H4 (cell line): ENCODE data around the gene PRRG1. TPM values are rescaled to one million over a fixed set of nuclear protein-coding genes. Genes with fewer than 3 reads are reported as not detected.
A peak's percentile ranks its signal among the peaks of the same experiment; 100 is the strongest.
"Not testable (repeated sequence)": the region's sequence is repeated elsewhere in the genome, so short reads cannot be mapped to it uniquely, and the experiment has no call there.

Experiments
- DNase-seq: peaks from one replicate; pipeline ENCODE4 v3.0.0-alpha.2; 2015; ENCODE audit warnings: low spot score
- total RNA-seq: library from RNA; depleted of rRNA; stranded (reverse); fragments of >200 nt; shearing (Covaris generic); gene quantifications from 2 replicates; pipeline ENCODE4 v1.2.3, GENCODE V29; 2014

Gene PRRG1
- total RNA-seq, 1 experiment from 2014 or later, result 24.0 TPM

DNA sequence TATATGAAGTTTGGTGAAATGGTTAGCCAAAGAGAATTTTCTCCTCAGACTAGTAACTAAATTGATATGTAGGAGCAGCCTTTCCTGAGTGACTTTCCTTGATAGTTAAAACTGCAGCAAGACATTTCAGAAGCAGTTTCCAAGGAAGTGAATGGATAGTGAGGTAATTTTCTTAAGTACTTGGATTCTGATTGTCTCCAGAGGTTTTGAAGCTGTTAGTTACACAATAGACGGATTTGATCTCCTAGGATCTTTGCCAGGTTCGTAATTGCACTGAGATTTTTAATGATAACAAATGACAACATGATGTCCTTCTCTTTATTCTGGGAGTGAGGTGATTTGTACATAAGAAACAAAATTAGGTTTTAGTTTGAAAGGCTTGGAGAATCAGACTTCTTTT lies 29.2 kb downstream of the PRRG1 start:
- no peak for DNase-seq

DNA sequence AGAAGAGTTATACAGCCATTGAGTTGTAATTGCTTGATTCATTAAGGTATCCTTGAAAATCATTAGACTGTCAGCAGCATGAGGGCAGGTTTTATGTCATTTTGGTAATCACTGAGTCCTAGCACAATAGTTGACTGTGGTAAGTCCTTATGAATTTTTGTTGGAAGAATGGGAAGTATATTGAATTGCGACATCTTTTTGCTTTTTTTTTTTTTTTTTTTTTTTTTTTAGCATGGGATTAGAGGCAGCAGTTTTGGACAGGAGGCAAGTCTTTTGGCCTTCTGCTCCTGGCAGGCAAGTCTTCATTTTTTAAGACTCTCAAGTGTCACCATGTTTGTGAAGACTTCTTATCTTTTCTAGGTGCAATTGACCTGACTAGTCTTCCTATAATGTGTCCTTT lies 29.7 kb downstream of the PRRG1 start:
- no peak for DNase-seq

DNA sequence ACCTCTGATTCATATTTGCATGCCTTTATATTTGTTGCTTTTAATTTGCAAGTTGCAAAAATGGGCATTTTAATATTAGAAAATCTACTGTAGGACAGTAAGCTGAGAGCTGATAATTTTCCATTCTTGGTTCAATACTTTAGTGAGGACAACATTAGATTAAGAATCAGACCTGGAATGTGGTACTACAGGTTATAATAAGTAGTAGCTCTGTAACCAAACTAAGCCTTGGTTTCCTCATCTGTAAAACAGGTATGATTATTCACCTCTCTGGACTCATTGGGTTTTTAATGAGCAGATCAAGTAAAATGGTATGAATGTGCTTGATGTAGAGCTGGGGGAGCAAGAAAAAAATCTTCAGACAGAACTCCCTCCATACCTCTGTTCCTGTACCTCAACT lies 31.1 kb downstream of the PRRG1 start:
- no peak for DNase-seq

DNA sequence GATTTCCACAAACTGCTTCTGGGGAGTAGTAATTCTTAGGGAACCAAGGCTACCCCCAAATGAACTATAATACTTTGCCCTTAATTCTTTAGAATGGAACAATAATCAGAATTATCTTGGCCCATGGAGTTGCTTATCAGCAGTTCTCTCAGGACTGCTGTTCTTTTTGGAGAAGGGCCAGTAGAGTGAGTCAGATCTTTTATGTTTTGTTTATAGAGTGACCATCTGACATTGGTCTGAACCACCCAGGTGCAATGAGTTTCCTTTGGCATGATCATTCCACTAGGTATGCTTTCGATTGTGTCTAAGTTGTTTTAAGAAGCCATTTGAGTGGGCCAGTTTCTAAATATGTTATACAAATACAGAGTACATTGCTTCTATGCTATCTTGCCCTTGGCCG lies 31.8 kb downstream of the PRRG1 start:
- DNase-seq, result peak; percentile 66

DNA sequence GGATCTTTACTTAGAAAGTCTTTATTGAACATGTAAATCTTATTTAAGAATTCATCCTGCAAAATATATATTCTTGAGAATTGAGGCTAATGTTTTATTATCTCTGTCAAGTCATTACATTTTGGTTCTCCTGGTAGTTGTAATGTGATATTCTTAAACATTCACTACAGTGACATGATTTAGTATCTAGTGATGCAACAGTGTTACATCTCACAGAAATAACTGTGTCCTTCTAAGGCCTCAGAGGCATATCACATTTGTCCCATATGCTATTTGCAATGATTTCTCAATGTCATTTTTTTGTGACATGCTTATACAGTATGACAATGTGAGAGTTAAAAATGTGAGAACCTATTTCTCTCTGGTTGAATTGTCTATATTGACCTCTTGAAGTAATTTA lies 34.1 kb downstream of the PRRG1 start:
- DNase-seq, result no peak

DNA sequence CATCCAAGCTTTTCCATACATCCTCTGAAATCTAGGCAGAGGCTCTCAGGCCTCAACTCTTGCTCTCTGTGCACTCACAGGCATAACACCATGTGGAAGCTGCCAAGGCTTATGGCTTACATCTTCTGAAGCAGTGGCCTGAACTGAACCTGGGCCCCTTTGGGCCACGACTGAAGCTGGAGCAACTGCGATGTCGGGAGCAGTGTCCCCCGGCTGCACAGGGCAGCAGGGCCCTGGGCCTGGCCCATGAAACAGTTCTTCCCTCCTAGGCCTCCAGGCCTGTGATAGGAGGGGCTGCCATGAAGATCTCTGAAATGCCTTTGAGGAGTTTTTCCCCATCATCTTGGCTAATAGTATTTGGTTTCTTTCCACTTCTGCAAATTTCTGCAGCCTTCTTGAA lies 39.2 kb downstream of the PRRG1 start:
- no peak for DNase-seq

DNA sequence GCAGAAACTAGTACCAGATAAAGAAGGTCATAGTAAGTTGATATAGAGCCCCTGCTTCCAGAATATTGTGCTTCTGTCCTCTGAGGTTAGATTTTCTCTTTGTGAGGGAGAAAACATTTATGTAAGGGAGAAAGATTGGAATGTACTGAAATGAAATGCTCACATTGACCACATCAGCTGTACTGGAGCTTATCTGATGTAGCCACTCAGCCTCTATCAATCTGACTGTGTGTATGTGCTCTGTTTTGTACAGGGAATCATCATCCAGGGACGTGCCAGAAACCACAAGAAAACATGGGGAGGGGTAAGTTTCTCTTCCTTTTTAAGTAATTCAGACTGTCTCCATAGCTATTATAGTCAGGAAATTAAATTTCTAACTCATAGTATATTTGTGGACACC lies 56.8 kb downstream of the PRRG1 start:
- DNase-seq, result peak; percentile 11

DNA sequence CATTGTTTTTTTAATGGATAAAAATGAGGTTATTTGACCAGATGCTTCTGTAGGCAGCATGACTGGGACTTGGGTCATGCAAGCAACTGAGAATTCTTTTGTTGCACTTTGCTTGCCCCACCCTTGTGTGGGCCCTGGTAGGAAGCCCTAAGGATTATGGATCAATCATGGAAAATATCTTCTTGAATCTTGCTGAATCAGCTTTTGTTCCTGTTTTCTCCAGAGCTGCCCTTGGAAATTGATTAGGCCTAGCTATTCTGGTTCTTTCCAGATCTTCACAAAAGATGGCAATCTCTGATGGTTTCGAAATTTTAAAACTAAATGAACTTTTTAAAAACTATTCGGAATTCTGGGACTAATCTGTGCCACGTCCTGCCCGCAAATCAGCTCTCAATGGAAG lies 58.6 kb downstream of the PRRG1 start:
- no peak for DNase-seq

DNA sequence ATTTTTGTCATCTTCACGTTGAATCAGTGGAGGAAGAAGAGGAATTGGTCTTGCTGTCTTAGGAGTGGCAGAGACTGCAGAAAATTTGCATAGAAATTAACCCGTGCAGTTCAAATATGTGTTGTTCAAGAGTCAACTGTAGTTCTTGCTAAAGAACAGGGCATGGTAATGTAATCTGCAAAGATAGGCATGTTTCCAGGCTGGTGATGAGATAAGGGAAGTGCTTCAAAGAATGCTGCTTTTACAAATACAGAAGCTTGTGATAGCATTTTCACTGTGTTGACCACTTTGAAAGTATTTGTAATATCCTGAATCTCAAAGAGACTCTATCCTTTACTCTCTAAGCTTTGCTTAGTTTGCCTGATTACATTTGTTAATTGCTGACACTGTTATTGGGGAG lies 60.1 kb downstream of the PRRG1 start:
- no peak for DNase-seq

DNA sequence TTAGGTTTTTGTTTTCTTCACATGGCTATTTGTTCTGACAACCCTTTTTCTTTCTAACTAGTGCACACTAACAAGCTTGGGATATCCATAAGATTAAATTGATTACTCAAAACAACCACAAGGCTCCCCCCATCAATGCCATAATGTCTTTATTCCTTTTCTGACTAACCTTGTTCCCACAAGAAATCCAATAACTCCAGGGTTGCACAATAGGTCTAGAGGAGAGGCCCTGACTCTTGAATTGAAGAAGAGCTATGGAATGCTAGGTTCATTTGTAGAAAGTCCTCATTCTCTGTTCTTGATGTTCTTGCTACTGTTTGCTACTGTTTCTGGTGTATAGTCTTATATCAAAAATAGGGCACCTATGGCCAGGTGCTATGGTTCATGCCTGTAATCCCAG lies 71.0 kb downstream of the PRRG1 start:
- no peak for DNase-seq

DNA sequence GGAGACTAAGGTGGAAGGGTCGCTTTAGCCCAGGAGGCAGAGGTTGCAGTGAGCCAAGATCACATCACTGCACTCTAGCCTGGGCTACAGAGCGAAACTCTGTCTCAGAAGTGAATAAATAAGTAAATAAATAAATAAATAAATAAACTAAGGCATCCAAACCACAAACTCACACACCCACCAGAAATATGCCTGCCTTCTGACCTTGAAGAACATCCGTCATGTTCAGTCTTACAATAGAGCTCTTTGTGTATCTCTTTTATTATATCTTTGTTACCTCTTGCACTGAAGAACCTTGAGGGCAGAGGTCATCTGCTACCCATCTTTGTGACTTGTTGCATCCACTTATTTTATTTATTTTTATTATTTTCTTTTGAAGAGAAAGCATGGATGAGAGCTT lies 71.6 kb downstream of the PRRG1 start:
- DNase-seq, result no peak

DNA sequence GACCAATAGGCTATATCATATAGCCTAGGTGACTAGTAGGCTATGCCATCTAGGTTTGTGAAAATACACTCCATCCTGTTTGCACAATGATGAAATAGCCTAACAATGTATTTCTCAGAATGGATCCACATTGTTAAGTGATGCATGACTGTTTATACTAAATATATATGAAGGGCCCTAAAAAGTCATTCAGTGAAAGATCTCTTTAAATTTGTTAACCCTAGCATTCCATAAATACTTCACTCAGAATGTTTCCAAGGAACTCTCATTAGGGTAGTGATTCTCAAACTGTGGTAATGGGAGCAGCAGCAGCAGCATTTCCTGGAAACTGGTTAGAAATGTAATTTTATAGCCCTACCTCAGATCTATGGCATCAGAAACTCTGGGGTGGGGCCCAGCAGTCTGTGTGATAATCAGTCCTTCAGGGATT lies 74.9 kb downstream of the PRRG1 start:
- peak; percentile 13 for DNase-seq

DNA sequence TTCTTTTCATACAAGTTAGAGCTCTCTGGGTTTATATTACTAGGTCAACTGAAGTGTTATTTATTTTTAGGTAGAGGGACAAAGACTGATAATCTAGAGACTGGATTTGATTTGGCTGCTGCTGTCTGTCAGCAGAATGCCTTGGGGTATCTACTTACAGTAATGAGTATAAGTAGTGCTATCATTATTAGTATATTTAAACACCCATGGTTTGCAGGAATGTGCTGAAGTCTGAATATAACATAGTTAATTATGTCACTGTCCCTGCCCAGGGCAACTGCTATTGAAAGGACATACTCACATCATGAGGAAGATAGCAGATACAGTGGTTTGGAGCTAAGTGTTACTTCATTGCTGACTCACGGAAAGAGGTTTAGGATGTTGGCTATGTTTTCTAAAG lies 76.2 kb downstream of the PRRG1 start:
- DNase-seq, result peak; percentile 3

DNA sequence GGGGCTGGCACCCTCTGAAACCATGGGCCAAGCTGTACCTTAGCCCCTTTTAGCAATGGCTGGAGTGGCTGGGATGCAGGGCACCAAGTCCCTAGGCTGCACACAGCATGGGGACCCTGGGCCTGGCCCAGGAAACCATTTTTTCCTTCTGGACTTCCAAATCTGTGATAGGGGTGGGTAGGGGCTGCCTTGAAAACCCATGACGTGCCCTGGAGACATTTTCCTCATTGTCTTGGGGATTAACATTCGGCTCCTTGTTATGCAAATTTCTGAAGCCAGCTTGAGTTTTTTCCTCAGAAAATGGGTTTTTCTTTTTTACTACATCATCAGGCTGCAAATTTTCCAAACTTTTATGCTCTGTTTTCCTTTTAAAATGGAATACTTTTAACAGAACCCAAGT lies 79.8 kb downstream of the PRRG1 start:
- DNase-seq, result not testable (repeated sequence)

DNA sequence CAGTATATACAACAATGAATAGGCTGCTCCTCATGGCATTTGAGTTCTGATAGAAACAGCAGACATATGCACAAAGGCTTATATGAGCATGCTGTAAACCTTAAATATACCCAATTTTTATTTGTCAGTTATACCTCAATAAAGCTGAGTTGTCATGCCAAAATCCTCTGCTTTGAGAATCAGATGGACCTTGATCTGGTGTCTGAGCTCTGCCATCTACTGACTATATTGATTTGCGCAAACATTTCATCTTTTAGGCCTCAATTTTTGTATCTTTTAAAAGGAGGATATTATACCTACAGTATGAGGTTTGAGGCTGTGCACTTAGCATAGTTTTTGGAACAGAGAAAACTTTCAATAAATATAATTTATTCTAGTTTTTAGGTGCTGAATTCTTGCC lies 85.2 kb downstream of the PRRG1 start:
- no peak for DNase-seq

DNA sequence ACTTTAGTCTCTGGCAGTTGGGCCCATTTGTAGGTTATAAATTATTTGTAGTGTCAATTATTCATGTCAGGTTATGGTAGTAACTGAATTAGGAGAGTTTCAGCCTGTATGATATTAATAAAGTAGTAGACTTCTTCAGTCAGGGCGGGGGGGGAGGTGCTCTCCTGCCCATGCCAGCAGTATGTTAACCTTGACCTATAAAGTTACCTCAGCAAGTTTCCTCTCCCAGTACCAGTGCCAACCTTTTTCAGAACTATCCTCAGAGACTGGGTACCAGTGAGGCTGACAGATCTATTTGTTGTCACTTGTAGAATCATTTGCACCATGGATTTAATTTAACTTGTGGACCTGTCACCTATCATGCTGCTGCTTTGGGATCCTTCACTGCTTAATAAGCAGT lies 88.0 kb downstream of the PRRG1 start:
- no peak for DNase-seq

DNA sequence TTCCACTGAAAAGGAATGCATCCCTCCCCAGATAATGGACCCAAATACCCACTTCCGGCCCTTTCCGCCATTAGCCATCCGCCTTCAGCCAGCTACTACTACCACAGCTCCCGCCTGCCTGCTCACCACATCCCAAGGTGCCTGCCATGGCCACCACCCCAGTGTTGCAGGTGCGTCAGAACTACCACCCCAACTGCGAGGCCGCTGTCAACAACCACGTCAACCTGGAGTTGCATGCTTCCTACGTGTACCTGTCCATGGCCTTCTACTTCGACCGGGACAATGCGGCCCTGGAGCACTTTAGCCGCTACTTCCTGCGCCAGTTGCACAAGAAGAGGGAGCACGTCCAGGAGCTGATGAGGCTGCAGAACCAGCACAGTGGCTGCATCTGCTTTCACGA lies 92.2 kb downstream of the PRRG1 start:
- no peak for DNase-seq

DNA sequence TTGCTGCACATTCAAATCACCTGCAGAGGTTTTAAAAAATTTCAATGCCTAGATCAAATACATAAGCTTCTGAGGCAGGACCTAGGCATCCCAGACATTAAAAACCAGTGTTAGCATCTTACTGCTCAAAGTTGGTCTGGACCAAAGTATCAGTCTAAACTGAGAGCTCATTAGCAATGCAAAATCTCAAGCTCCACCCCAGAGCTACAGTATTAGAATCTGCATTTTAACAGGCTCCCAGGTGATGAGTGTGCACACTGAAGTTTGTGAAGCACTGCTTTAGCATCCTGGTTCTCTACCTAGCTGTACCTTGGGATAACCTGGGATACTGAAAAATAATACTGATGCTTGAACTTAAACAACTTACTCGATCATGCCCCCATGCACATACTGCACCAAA lies 96.0 kb downstream of the PRRG1 start:
- DNase-seq, result no peak

DNA sequence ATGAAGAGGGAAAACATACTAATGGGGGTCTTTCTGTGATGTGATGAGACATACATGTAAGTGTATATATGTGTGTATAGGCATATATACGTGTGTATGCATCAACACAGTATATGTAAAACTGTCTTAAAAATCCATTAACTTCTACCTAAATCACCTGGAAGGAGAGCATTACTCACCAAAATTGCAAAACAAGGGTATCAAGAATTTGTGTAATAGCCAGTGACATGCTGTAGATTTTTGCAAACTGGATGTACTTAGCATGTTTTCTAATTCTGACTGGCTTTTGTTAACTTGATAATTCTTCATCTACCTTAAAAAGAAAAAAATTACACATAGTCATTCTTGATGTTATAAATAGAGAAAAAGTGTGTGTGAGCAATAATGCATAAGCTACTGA lies 104.7 kb downstream of the PRRG1 start:
- no peak for DNase-seq

DNA sequence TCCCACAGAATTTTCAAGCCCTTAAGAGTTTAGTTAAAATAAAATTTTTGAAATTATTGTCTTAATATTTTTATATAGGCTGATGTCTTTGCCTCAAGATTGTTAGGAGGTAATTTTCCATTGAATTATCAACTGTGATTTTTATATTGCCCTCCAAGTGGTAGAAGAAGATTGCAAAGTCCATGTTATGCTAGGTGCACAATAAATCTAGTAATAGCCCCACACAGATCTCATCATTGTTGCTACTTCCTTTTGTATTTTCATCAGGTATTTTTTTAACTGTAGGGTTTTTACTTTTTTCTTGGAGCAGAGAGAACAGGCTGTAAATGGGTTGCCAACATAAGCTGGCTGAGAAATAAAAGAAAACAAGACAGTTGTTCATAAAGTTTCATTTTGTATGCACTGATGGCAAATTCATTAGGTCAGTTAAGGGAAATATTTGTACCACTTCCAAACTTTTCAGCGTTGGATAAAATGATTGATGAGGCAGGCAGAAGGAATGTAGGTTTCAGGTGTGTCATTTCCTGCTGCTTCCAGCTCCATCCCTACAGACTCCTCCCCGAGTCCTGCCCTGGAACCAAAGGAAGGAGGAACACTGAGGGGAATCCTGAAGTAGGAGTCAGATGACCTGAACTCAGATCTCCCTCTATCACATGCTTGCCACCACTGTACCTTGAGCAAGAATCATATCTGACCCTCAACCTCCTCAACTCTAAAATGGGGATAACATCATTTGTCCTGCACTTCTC lies 105.5 kb downstream of the PRRG1 start:
- peak; percentile 19 for DNase-seq

DNA sequence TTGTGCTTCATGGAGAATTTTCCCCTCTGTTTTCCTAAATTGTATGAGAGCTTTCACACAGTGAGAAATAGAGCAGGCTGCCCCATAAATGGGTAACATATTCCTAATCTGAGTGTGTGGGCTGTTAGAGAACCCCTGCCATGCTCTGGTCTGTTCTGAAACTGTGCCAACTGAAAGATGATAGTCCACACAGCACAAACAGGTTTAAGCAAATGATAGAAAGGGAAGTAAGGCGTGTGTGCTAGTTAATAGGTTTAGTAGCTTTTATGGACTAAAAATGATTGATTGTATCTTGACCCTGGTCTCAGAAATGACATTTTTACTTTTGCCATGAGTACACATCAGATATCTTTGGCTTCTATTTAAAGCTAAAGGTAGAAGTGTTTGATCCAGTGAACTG lies 106.2 kb downstream of the PRRG1 start:
- DNase-seq, result no peak

DNA sequence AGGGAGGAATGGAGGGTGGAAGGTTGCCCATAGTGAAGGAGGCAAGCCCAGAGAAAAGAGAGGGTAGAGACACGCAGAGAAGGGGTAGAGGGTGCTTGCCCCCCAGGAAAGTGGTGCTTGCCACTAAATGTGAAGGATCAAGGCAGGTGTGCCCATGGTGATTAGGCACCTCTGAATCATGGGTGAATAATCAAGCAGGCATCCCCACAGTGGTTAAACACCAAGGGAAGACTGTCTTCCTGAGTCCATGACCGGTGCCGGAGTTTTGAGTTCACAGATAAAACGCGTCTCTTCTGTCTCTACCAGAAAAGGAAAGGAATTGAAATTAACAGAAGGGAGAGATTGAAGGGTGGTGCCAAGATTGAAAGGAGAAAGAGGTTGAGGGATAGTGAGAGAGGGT lies 111.1 kb downstream of the PRRG1 start:
- not testable (repeated sequence) for DNase-seq

DNA sequence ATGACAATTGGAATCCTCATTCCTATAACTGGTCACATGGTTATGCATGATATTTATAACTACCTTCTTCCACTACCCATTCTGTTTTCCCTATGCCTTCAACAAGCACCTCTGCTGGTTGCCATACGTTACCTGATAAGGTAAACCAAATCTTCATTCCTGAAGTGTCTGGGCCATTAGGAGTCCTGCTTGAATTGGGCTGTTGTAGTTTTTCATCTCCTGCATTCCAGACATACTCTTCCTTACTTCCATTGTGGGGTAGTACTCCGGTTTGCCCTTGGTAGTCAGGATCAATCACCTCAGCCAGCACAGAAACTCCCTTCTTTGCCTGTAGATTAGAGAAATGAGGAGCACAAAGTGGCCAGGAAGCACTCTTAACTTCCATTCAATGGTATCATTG lies 113.2 kb downstream of the PRRG1 start:
- no peak for DNase-seq

DNA sequence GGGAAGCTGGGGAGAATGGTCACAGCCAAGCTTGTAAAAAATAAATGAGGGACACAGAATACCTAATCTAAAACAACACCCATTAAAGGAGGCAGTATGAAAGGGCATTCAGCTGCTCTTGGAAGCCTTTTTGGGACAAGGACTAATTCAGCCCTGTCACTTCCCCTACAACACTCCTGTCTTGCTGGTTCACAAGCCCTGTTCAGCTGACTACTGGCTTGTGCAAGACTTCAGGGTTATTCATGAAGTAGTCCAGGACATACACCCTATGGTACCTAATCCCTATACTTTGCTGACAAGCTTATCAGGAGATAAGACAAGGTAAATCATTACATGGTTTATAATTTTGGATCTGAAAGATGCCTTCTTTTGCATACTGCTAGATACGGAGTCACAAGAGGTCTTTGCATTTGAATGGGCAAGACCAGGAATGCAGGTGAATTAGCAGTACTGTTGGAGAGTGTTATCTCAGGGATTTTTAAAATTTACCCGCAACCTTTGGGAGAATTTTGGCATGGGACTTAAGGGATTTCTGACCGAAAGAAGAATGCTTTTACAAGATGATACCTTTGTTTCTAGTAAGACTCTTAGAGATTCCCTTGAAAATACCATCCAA lies 119.1 kb downstream of the PRRG1 start:
- DNase-seq, result no peak
